Peyer's patch (tissue), 4 donors: ENCODE data around the gene RPTOR.

Source experiments
- POLR2A ChIP-seq, 2 donors: fragments of 450-650 bp; IDR thresholded peaks; one replicate each; pipeline ENCODE4 v1.5.1; 2017; ENCODE audit warnings: antibody characterized with exemption in 2 of 2, mild to moderate bottlenecking in 2 of 2, moderate library complexity in 2 of 2
- TF ChIP-seq, protein P1 (sequence below), 6 experiments: fragments of 450-650 bp in 4 of 6; fragments of 200-600 bp in 2 of 6; sonication (generic) in 1 of 6; IDR thresholded peaks; one replicate each; pipeline ENCODE4 v1.5.1; 2017 to 2019; ENCODE audit warnings: antibody characterized with exemption in 6 of 6, mild to moderate bottlenecking in 3 of 6, moderate library complexity in 1 of 6

GRCh38 chr17:80593181-80593580 lies 48.5 kb downstream of the RPTOR start:
- TF ChIP-seq, protein P1, sequence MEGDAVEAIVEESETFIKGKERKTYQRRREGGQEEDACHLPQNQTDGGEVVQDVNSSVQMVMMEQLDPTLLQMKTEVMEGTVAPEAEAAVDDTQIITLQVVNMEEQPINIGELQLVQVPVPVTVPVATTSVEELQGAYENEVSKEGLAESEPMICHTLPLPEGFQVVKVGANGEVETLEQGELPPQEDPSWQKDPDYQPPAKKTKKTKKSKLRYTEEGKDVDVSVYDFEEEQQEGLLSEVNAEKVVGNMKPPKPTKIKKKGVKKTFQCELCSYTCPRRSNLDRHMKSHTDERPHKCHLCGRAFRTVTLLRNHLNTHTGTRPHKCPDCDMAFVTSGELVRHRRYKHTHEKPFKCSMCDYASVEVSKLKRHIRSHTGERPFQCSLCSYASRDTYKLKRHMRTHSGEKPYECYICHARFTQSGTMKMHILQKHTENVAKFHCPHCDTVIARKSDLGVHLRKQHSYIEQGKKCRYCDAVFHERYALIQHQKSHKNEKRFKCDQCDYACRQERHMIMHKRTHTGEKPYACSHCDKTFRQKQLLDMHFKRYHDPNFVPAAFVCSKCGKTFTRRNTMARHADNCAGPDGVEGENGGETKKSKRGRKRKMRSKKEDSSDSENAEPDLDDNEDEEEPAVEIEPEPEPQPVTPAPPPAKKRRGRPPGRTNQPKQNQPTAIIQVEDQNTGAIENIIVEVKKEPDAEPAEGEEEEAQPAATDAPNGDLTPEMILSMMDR (IDR thresholded peaks at IDR 0.05): no peak
- TF ChIP-seq POLR2A (IDR thresholded peaks at IDR 0.05): no peak
